ENCODE results near the gene KCTD7. TPM values are rescaled to one million over a fixed set of nuclear protein-coding genes. Genes with fewer than 3 reads are reported as not detected.
"Not testable (repeated sequence)": the region's sequence is repeated elsewhere in the genome, so short reads cannot be mapped to it uniquely, and the experiment has no call there.

The KCTD7 gene
- polyA plus RNA-seq, 4 donors: 20.6 to 27.8 (median 26.0) TPM

DNA sequence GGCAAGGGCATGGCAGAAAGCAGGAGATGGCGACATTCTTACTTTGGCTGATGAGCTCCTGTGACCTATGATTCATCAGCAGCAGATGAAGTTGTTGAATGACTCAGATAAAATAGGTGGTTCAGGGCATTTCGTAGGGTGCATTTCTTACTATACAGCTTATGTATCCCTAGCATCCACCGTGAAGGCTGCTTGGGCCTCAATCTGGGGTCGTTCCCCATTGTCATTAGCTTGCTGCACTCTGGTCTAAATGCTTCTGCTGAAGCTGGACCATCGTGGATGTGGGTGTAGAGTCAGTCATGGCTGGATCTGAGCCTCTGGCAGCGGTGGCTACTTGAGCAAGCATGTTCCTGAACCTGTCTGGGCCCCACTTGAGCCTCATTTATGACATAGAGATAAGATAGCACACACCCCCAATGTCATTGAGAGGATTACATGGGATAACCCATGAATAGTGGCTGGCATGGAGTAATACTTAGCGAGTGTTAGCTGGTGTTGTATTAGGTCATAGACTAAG is 44.5 kb downstream of the KCTD7 start:
- DNase-seq (ENCODE audit: low read depth in 4 of 4, low spot score in 3 of 4): not testable (repeated sequence)

DNA sequence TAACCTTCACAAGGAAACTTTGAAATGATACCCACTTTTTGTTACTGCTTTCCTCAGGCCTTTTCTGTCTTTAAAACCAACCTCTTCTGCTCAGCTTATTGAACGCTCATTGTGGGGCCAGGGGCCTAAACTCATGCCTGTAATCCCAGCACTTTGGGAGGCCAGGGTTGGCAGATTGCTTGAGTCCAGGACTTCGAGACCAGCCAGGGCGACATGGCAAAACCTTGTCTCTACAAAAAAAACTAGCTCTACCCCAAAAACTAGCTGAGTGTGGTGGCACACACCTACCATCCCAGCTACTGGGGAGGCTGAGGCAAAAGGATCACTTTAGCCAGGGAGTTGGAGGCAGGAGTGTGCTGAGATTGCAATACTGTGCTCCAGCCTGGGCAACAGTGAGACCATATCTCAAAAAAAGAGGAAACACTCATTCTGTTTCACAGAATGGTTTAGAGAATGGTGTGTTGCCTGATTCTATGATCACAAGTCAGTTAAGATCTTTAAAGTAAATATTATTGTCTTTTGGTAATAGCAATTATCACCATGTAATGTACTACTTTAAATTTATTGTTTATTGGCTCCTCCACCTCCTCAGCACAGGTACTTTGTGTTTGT is 51.1 kb downstream of the KCTD7 start:
- DNase-seq (ENCODE audit: low read depth in 4 of 4, low spot score in 3 of 4): no peak

DNA sequence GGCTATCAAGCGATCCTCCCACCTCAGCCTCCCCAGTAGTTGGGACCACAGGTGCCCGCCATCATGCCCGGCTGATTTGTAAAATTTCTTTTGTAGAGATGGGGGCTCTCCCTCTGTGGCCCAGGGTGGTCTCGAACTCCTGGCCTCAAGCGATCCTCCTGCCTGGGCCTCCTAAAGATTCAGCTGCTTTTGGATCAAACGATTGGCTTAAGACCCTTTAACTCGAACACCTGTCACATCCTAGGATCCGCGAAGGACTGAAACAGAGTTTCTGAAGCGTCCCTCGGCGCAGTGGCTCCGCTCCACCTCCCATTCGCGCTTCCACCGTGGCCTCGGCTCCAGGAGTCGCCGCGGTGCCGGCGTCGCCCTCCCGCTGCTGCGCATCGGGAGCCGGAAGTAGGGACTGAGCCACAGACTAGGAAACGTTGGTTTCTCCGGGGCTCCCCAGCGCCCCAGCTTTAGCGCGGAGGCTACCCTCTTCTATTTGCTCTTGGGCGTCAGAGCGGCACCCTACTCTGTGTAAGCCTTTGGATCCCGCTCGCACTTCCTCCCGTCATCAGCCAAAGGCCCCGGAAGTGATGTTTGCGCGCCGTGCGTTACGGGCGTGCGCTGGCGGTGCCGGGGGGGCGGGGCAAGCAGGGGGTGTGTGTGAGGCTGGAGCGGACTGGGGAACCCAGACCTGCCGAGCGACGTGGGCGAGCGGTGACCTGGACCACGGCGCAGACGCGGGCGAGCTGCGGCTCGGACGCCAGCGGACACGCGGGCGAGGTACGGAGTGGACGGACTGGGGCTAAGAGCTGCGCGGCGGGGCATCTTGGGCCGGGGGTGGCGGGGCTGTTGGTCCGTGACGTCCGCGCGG is 53.0 kb downstream of the KCTD7 start:
- DNase-seq (ENCODE audit: low read depth in 4 of 4, low spot score in 3 of 4): peak; percentile 87 to 91 (median 89)

DNA sequence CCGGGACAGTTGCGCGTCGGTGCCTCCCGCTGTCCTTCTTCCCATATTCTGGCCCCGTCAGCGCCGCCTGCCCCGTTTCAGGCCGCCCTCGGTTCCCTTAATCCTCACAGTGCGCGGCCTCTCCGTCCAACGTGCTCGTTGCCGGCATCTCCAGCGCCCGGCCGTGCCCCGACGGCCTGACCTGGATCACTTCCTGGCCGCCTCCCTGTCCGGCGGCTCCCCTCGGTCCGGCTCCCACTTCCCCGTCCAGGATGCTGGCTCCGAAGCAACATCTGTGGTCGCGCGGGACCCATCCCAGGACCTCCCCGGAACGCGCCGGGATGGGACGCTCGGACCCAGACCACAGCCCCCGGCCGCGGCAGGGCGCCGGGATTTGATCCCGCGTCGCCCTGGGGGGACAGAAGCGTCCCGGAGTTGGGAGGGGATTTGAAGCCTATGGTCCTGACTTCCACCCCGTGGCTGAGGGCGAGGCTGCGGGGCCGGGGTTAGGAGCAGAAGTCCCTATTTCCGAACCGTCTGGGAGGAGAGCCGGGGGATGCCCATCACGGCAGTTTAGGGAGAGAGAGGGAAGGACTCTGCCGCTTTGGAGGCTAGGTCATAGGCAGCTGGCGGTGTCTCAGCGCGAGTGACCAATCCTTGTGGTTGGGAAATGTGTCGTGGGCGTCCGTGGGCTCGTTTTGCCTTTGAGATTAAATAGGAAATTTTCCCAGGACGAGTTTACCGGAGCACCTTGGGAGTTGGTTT is 53.8 kb downstream of the KCTD7 start:
- no peak for DNase-seq (ENCODE audit: low read depth in 4 of 4, low spot score in 3 of 4)

GRCh38 chr7:66683094-66683769 is 54.6 kb downstream of the KCTD7 start:
- not testable (repeated sequence) for DNase-seq (ENCODE audit: low read depth in 4 of 4, low spot score in 3 of 4)

GRCh38 chr7:66683770-66684123 is 55.1 kb downstream of the KCTD7 start:
- DNase-seq (ENCODE audit: low read depth in 4 of 4, low spot score in 3 of 4): no peak

DNA sequence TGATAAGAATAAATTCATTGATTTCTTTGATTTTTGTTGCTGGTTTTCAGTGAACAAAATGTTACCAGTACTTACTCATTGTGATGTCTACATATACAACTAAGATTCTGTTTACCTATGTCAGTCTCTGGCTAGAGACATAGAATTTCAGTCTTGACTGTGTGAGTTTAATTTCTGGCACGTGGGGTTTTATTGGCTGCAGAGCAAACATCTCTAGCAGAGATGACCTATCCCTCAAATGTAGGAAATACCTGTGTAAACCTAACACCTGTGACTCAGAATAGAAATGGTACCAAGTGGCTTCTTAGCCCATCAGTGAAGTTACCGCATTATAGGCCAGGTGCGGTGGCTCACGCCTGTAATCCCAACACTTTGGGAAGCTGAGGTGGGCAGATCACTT is 57.0 kb downstream of the KCTD7 start:
- not testable (repeated sequence) for DNase-seq (ENCODE audit: low read depth in 4 of 4, low spot score in 3 of 4)

DNA sequence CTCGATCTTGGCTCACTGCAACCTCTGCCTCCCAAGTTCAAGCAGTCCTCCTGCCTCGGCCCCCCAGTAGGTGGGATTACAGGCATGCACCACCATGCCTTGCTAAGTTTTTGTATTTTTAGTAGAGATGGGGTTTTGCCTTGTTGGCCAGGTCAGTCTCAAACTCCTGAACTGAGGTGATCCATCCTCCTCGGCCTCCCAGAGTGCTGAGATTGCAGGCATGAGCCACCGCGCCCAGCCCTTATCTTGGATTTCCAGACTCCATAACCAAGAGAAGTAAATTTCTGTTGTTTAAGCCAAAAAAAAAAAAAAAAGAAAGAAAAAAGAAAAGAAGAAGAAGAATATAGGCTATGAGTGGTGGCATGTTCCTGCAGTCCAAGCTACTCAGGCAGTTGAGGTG is 58.5 kb downstream of the KCTD7 start:
- no peak for DNase-seq (ENCODE audit: low read depth in 4 of 4, low spot score in 3 of 4)

- DNase-seq (ENCODE audit: low read depth in 4 of 4, low spot score in 3 of 4): not testable (repeated sequence)
These were observed 59.0 kb downstream of the KCTD7 start for GRCh38 chr7:66687672-66688071.

DNA sequence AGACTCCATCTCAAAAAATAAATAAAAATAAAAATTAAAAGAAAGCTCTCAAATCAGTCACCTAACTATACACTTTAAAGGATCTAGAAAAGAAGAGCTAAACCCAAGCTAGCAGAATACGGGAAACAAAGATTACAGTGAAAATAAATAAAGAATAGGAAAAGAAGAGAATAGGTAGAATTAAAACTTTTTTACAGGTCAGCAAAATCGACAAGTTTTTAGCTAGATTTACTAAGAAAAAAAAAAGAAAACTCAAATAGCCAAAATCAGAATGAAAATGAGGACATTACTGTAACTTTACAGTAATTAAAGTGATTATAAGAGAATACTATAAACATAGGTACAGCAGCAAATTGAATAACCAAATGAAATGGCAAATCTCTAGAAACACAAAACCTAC is 60.4 kb downstream of the KCTD7 start:
- DNase-seq (ENCODE audit: low read depth in 4 of 4, low spot score in 3 of 4): no peak

DNA sequence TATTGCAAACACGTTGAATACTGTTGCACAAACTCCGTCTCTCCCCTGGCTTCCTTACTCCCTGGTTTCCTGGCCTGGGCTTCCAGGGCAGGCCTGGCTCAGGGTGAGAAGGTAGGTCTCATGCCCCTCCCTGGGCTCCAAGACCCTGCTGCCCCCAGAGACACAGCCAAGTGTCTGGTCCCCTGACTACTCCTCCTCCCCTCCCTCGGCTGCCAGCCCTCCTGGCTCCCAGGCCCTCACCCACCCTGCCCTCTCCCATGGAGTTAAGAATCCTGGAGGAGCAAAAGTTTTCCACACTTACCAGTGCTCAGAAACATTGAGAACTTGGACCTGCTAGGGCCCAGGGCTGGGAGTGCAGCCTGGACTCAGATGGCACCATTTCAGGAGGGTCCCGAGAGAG is 64.7 kb downstream of the KCTD7 start:
- no peak for DNase-seq (ENCODE audit: low read depth in 4 of 4, low spot score in 3 of 4)

Other genes with a start within 250 kb of the KCTD7 start
- 10 to 100 TPM; 30.9 to 36.0 (median 32.6) TPM for gene RABGEF1, start 111.9 kb downstream of the KCTD7 start, polyA plus RNA-seq (ENCODE audit: insufficient read length in 4 of 4)

All from left renal pelvis (tissue), 4 donors.